GM12873 (cell line): Measurements from ENCODE around the gene FBXO10.

Experiments
- TF ChIP-seq, protein P1 (sequence below): IDR thresholded peaks from 2 replicates; pipeline ENCODE4 v1.5.1; 2012; ENCODE audit warnings: low read depth, mild to moderate bottlenecking, moderate library complexity, low read length, control low read depth; ENCODE audit not compliant: insufficient read depth; ENCODE audit errors: missing control alignments

Gene FBXO10

GRCh38 chr9:37609735-37610397 is 33.7 kb upstream of the FBXO10 start:
- TF ChIP-seq, protein P1, sequence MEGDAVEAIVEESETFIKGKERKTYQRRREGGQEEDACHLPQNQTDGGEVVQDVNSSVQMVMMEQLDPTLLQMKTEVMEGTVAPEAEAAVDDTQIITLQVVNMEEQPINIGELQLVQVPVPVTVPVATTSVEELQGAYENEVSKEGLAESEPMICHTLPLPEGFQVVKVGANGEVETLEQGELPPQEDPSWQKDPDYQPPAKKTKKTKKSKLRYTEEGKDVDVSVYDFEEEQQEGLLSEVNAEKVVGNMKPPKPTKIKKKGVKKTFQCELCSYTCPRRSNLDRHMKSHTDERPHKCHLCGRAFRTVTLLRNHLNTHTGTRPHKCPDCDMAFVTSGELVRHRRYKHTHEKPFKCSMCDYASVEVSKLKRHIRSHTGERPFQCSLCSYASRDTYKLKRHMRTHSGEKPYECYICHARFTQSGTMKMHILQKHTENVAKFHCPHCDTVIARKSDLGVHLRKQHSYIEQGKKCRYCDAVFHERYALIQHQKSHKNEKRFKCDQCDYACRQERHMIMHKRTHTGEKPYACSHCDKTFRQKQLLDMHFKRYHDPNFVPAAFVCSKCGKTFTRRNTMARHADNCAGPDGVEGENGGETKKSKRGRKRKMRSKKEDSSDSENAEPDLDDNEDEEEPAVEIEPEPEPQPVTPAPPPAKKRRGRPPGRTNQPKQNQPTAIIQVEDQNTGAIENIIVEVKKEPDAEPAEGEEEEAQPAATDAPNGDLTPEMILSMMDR: no peak

- TF ChIP-seq, protein P1: no peak
Measured at GRCh38 chr9:37608250-37608649, 32.1 kb upstream of the FBXO10 start.

DNA sequence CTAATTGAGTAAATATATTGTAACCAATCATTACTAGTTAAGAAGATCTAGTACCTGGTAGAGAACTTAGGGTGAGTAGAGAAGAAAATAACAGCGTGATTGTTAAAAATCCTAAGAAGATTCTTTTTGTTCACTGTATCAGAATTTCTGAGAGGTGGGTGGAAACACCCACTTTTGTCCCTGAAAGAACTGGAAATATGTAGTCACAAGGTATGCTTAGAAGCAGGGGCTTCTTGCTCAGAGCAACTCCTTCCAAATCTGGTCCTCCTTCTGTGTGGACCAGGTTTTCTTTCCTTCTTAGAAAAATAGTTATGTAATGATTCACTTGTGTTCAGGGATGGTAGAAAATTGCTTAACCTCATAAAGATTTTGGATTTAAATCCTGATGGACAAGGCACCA is 28.1 kb upstream of the FBXO10 start:
- TF ChIP-seq, protein P1: no peak

- TF ChIP-seq, protein P1: no peak
Measured at GRCh38 chr9:37602817-37603216, 26.6 kb upstream of the FBXO10 start.

GRCh38 chr9:37596504-37596903 is 20.3 kb upstream of the FBXO10 start:
- TF ChIP-seq, protein P1: no peak

GRCh38 chr9:37593883-37594448 is 17.8 kb upstream of the FBXO10 start:
- TF ChIP-seq, protein P1: no peak

DNA sequence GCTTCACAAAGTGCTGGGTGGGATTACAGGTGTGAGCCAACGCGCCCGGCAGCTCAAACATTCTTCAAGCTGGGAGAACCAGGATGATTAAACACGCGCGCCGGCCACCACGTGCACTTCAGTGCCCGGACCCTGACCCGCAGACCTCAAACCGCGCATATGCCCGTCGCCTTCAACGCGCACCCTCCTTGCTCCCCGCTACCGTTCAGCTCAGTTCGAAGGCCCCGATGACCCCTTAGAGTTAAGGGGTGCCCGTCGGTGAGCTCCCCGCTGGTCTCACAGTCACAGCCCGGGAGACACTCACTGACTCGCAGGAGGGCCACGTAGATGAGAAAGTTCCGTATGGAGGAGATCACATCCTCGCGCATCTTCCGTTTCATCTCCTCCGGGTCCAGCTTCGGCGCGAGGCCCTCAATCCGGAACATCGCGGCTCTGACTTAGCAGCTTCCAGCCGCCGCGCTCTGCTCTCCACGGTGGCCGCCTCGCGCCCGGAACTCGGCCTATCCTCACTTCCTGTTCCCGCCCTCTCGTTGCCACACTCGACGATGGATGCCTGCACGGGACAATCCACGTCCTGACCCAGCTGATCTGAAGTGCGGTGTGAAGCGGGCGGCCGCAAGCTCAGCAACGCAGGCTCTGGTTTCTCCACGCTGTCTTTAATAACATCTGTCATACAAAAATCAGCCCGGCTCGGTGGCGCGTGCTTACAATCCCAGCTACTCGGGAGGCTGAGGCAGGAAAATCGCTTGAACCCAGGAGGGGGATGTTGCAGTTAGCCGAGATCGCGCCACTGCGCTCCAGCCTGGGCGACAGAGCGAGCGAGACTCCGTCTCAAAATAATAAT is 16.1 kb upstream of the FBXO10 start, which contains the start of gene TOMM5:
TOMM5 (minus strand) TSS at position 490 of the 844 bp plus-strand sequence; CDS start at position 425, 65 bp downstream.
- TF ChIP-seq, protein P1: no peak
